DMS53 treated with DMSO at 0.1 percent for 48 hours (cell line): ENCODE data around the gene TBC1D14.
"Not testable (repeated sequence)": the region's sequence is repeated elsewhere in the genome, so short reads cannot be mapped to it uniquely, and the experiment has no call there.

ENCODE experiments used
- DNase-seq: peaks from one replicate; lab custom pipeline; 2025; ENCODE audit not compliant: unreplicated experiment; lab: John Stamatoyannopoulos, UW

TBC1D14 gene

GRCh38 chr4:6967846-6968340 lies 58.3 kb downstream of the TBC1D14 start:
- DNase-seq: no peak

GRCh38 chr4:6968496-6968895 lies 58.9 kb downstream of the TBC1D14 start:
- no peak for DNase-seq

GRCh38 chr4:6969826-6970800 lies 60.5 kb downstream of the TBC1D14 start:
- DNase-seq: no peak

- DNase-seq: no peak
These were observed 62.1 kb downstream of the TBC1D14 start for GRCh38 chr4:6971536-6972374.

GRCh38 chr4:6972375-6972650 lies 62.7 kb downstream of the TBC1D14 start:
- no peak for DNase-seq

- no peak for DNase-seq
These were observed 63.3 kb downstream of the TBC1D14 start for GRCh38 chr4:6972911-6973310.

- DNase-seq: peak; percentile 69
These were observed 64.7 kb downstream of the TBC1D14 start for GRCh38 chr4:6974138-6974848.

- DNase-seq: not testable (repeated sequence)
These were observed 68.2 kb downstream of the TBC1D14 start for GRCh38 chr4:6977846-6978245.

- DNase-seq: no peak
These were observed 74.0 kb downstream of the TBC1D14 start for GRCh38 chr4:6983544-6984142.

GRCh38 chr4:6984612-6985425 lies 75.2 kb downstream of the TBC1D14 start:
- no peak for DNase-seq

GRCh38 chr4:6986072-6986780 lies 76.6 kb downstream of the TBC1D14 start:
- peak; percentile 70 for DNase-seq

GRCh38 chr4:6986781-6987587 lies 77.4 kb downstream of the TBC1D14 start:
- peak; percentile 88 for DNase-seq

GRCh38 chr4:6987588-6987961 lies 77.9 kb downstream of the TBC1D14 start:
- DNase-seq: no peak

GRCh38 chr4:6988016-6988715 lies 78.5 kb downstream of the TBC1D14 start:
- no peak for DNase-seq

- DNase-seq: no peak
These were observed 79.8 kb downstream of the TBC1D14 start for GRCh38 chr4:6989331-6989923.

GRCh38 chr4:6990661-6991060 lies 81.0 kb downstream of the TBC1D14 start:
- DNase-seq: no peak

GRCh38 chr4:6991249-6991648 lies 81.6 kb downstream of the TBC1D14 start:
- no peak for DNase-seq
